ENCODE measurements around the gene CMTM1.

GRCh38 chr16:66521951-66522771 lies 44.1 kb upstream of the CMTM1 start:
- no peak for TF ChIP-seq CTCF (IDR thresholded peaks at IDR 0.05; ENCODE audit: borderline replicate concordance, extremely low read depth, low read length, poor library complexity, severe bottlenecking)
- TF ChIP-seq EZH2 (IDR thresholded peaks at IDR 0.05; ENCODE audit: borderline replicate concordance, low read depth, low read length, severe bottlenecking): no peak

Data from DND-41 (cell line).